A549 (cell line): Measurements from ENCODE around the gene CD99.

Source experiments
- CBX8 ChIP-seq: fragments of 200-600 bp; sonication (generic); IDR thresholded peaks from 2 replicates; pipeline ENCODE4 v1.6.1; 2016
- CHD4 ChIP-seq: fragments of 200-600 bp; sonication (generic); IDR thresholded peaks from 2 replicates; pipeline ENCODE4 v1.6.1; 2016; ENCODE audit warnings: antibody characterized with exemption, mild to moderate bottlenecking, borderline replicate concordance
- CTCF ChIP-seq: fragments of >200 bp; sonication (Bioruptor Twin); formaldehyde crosslinking; IDR thresholded peaks from 3 replicates; pipeline ENCODE4 v1.5.1; 2016
- E2F6 ChIP-seq: IDR thresholded peaks from 2 replicates; pipeline ENCODE4 v1.6.1; 2012; ENCODE audit warnings: low read depth, borderline replicate concordance
- JUN ChIP-seq, 2 experiments: fragments of >200 bp; sonication (Bioruptor Twin); formaldehyde crosslinking; IDR thresholded peaks; 2 replicates in 1 of 2; 3 replicates in 1 of 2; pipeline ENCODE4 v1.6.1; 2016 to 2017
- JUNB ChIP-seq: fragments of >200 bp; sonication (Bioruptor Twin); formaldehyde crosslinking; IDR thresholded peaks from 2 replicates; pipeline ENCODE4 v1.6.1; 2016
- MAFK ChIP-seq: fragments of 450-650 bp; IDR thresholded peaks from 2 replicates; pipeline ENCODE4 v1.6.1; 2014; ENCODE audit not compliant: partially characterized antibody
- MAX ChIP-seq: IDR thresholded peaks from 2 replicates; pipeline ENCODE4 v1.6.1; 2012
- MAZ ChIP-seq: fragments of 150-350 bp; IDR thresholded peaks from 2 replicates; pipeline ENCODE4 v1.6.1; 2014; ENCODE audit warnings: antibody characterized with exemption, low read depth, low read length, borderline replicate concordance
- RFX5 ChIP-seq: fragments of 450-650 bp; IDR thresholded peaks from 2 replicates; pipeline ENCODE4 v1.7.1; 2014; ENCODE audit warnings: antibody characterized with exemption, mild to moderate bottlenecking, moderate library complexity

- TF ChIP-seq JUNB (no peak), CTCF (no peak), CHD4 (no peak), CBX8 (no peak), MAX (no peak), JUN (IDR thresholded peaks at IDR 0.05) (no peak), MAFK (no peak), RFX5 (no peak), MAZ (no peak), E2F6 (no peak)
Measured at GRCh38 chrX:2673611-2674010, 17.5 kb upstream of the CD99 start.
